Endothelial cell of umbilical vein (primary cell): ENCODE data around the gene DLGAP1. TPM values are rescaled to one million over a fixed set of nuclear protein-coding genes. Genes with fewer than 3 reads are reported as not detected.

Experiments used
- BruUV-seq: library from RNA; stranded (reverse); fragments of 400-500 nt; replicated peaks from 2 replicates; lab custom pipeline; 2021; lab: Mats Ljungman, UMichigan
- CTCF ChIA-PET: fragments of 300-600, 350-600 bp; sonication (Branson Sonifier 250); formaldehyde crosslinking; loops from one replicate; lab custom pipeline; 2021; ENCODE audit warnings: antibody characterized with exemption, inconsistent platforms; lab: Charles Lee
- POLR2A ChIA-PET: fragments of 300-600, 350-600 bp; sonication (Branson Sonifier 250); formaldehyde crosslinking; loops from one replicate; lab custom pipeline; 2021; ENCODE audit warnings: antibody characterized with exemption, inconsistent platforms; lab: Charles Lee
- DNase-seq: peaks from one replicate; pipeline ENCODE4 v3.0.0-alpha.2; 2011; ENCODE audit warnings: low read depth, low spot score
- FAIRE-seq: peaks from 2 replicates; lab custom pipeline; 2011; peaks lifted over from hg19 to GRCh38; lab: Jason Lieb, UNC
- H2AFZ ChIP-seq: 2 replicates; pipeline ENCODE4 v1.6.0; 2012; ENCODE audit warnings: low read depth, low read length, control low read depth, inconsistent platforms
- H3K27ac ChIP-seq: 2 replicates; pipeline ENCODE4 v1.5.1; 2011; ENCODE audit warnings: low read depth, mild to moderate bottlenecking, control low read depth, low read length, moderate library complexity; ENCODE audit not compliant: insufficient read depth
- H3K27me3 ChIP-seq, 2 experiments: 2 replicates each; pipeline versions ENCODE4 v1.6.0 to v1.6.1; 2011; ENCODE audit warnings: low read length in 2 of 2, mixed read lengths in 1 of 2; ENCODE audit not compliant: control insufficient read depth in 2 of 2, insufficient read depth in 2 of 2
- H3K36me3 ChIP-seq, 2 experiments: 2 replicates in 1 of 2; 3 replicates in 1 of 2; pipeline ENCODE4 v1.5.1; 2011; ENCODE audit warnings: low read length in 2 of 2, mild to moderate bottlenecking in 1 of 2, moderate library complexity in 1 of 2; ENCODE audit not compliant: control insufficient read depth in 2 of 2, insufficient read depth in 2 of 2; ENCODE audit errors: extremely low read depth in 1 of 2
- H3K4me1 ChIP-seq: 3 replicates; pipeline ENCODE4 v1.5.1; 2011; ENCODE audit warnings: mild to moderate bottlenecking, low read length; ENCODE audit not compliant: control insufficient read depth, insufficient read depth; ENCODE audit errors: extremely low read depth
- H3K4me2 ChIP-seq: 2 replicates; pipeline ENCODE4 v1.6.1; 2011; ENCODE audit warnings: low read length, control low read depth, mixed read lengths; ENCODE audit not compliant: insufficient read depth
- H3K4me3 ChIP-seq, 3 experiments: fragments of 200-600 bp in 1 of 3; sonication (generic), shearing (Covaris generic) in 1 of 3; replicated peaks in 1 of 3; 2 replicates each; pipeline ENCODE4 v1.5.1; 2011 to 2016; ENCODE audit warnings: control low read depth in 3 of 3, low read length in 3 of 3, mild to moderate bottlenecking in 2 of 3, inconsistent platforms in 1 of 3, low read depth in 1 of 3, moderate library complexity in 1 of 3; ENCODE audit not compliant: insufficient read depth in 1 of 3
- H3K79me2 ChIP-seq: 2 replicates; pipeline ENCODE4 v1.6.0; 2012; ENCODE audit warnings: low read length, inconsistent platforms; ENCODE audit not compliant: control insufficient read depth, insufficient read depth
- H3K9ac ChIP-seq: replicated peaks from 2 replicates; pipeline ENCODE3; 2011; ENCODE audit warnings: low read length, control low read depth; ENCODE audit not compliant: insufficient read depth; ENCODE audit errors: extremely low read depth
- H3K9me1 ChIP-seq: replicated peaks from 3 replicates; pipeline ENCODE4 v1.6.0; 2011; ENCODE audit warnings: mild to moderate bottlenecking, low read length; ENCODE audit not compliant: control insufficient read depth, insufficient read depth; ENCODE audit errors: extremely low read depth
- H3K9me3 ChIP-seq: replicated peaks from 2 replicates; pipeline ENCODE4 v1.5.1; 2012; ENCODE audit warnings: low read length, inconsistent platforms; ENCODE audit not compliant: control insufficient read depth, insufficient read depth
- H4K20me1 ChIP-seq: replicated peaks from 2 replicates; pipeline ENCODE3; 2011; ENCODE audit warnings: mild to moderate bottlenecking, low read length; ENCODE audit not compliant: control insufficient read depth, insufficient read depth; ENCODE audit errors: extremely low read depth
- CTCF ChIP-seq, 2 donors: IDR thresholded peaks; 1 replicate in 1 of 2; 2 replicates in 1 of 2; pipeline ENCODE4 v1.5.1; 2011; ENCODE audit warnings: low read length in 2 of 2, mild to moderate bottlenecking in 2 of 2, moderate library complexity in 2 of 2, control low read depth in 1 of 2, inconsistent platforms in 1 of 2, low read depth in 1 of 2; ENCODE audit not compliant: insufficient read depth in 1 of 2; ENCODE audit errors: extremely low read depth in 1 of 2
- EZH2 ChIP-seq: IDR thresholded peaks from 2 replicates; pipeline ENCODE4 v1.6.1; 2012; ENCODE audit warnings: borderline replicate concordance, low read depth, mild to moderate bottlenecking, moderate library complexity, low read length, inconsistent platforms; ENCODE audit not compliant: severe bottlenecking
- FOS ChIP-seq: IDR thresholded peaks from 2 replicates; pipeline ENCODE4 v1.6.1; 2011; ENCODE audit warnings: mild to moderate bottlenecking, low read length, moderate library complexity, borderline replicate concordance; ENCODE audit not compliant: insufficient read depth
- GATA2 ChIP-seq: IDR thresholded peaks from 2 replicates; pipeline ENCODE4 v1.7.0; 2011; ENCODE audit warnings: low read depth, mild to moderate bottlenecking, moderate library complexity, mixed read lengths, low read length; ENCODE audit not compliant: insufficient read length, insufficient read depth
- JUN ChIP-seq: IDR thresholded peaks from 2 replicates; pipeline ENCODE4 v1.6.1; 2011; ENCODE audit warnings: borderline replicate concordance, low read depth; ENCODE audit not compliant: insufficient read length, insufficient read depth
- MYC ChIP-seq: IDR thresholded peaks from one replicate; pipeline ENCODE4 v1.6.1; 2011; ENCODE audit warnings: mild to moderate bottlenecking, low read depth, low read length
- POLR2A ChIP-seq: IDR thresholded peaks from 2 replicates; pipeline ENCODE4 v1.6.1; 2012; ENCODE audit warnings: low read depth, mild to moderate bottlenecking, control low read depth, low read length
- POLR2AphosphoS5 ChIP-seq: IDR thresholded peaks from 2 replicates; pipeline ENCODE4 v1.6.1; 2012; ENCODE audit warnings: low read depth, mild to moderate bottlenecking, control low read depth, low read length, moderate library complexity; ENCODE audit not compliant: insufficient read depth
- dilution Hi-C: fragments of 300-500 bp; cut with MboI; formaldehyde crosslinking; loops from one replicate; pipeline ENCODE4 v1.15.0; 2019; ENCODE audit warnings: low sequenced_read_pairs; ENCODE audit not compliant: extremely low pct_ligation_motif_present
- intact Hi-C: fragments of 100-400 bp; cut with micrococcal nuclease; formaldehyde crosslinking; loops from one replicate; pipeline ENCODE4 v1.10.0; 2022
- polyA plus RNA-seq, 4 experiments: library from polyadenylated mRNA; depleted of rRNA in 3 of 4; stranded (reverse) in 3 of 4; unstranded in 1 of 4; fragments of >200 nt; gene quantifications; 2 replicates each; pipeline versions ENCODE4 v1.2.1 to v1.2.3, GENCODE V29; 2011 to 2012; ENCODE audit warnings: missing spikeins in 1 of 4
- total RNA-seq: library from RNA; stranded (reverse); gene quantifications from 2 replicates; pipeline ENCODE4 v1.2.3, GENCODE V29; 2021
- TF ChIP-seq, protein P1 (sequence below): IDR thresholded peaks from 2 replicates; pipeline ENCODE4 v1.6.1; 2011; ENCODE audit not compliant: insufficient read depth, insufficient read length

DLGAP1 gene
- total and polyA plus RNA-seq, 2 donors (not counting 3 experiments of a cell fraction or from before 2014, with no cell fraction given): 0.04 TPM; not detected in 1

DNA sequence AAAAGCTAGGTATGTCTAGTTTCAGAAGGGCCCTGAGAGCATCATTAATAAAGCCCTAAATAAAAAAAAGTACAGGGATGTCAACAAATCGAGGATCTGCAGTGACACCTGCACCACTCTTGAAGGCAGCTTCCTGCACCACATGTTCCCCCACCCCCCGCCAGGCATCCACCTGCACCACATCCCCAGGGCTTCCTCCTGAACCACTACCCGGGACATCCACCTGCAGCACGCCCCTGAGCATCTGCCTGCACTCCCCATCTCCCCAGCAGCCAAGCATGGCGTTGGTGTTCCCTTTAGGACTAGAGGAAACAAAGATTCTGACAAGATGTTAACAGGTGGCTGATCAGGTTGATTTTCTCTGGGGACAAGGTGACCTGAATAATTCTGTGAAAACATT is 55.2 kb downstream of the DLGAP1 start:
- DNase-seq (no peak), FAIRE-seq (no peak)
- POLR2A ChIA-PET: no interaction called here
- H3K9me1 ChIP-seq: no peaks in the 10 kb centered on the region
- H3K4me3 ChIP-seq: no peak overlapping the region
- no peaks in the 10 kb centered on the region for H3K9me3 ChIP-seq
- TF ChIP-seq CTCF (IDR thresholded peaks at IDR 0.05; ENCODE audit: extremely low read depth in 1 of 2, insufficient read depth in 1 of 2, low read depth in 1 of 2, low read length in 2 of 2) (no peak), FOS (no peak), JUN (no peak), EZH2 (no peak), POLR2AphosphoS5 (no peak), MYC (no peak), POLR2A (no peak), GATA2 (no peak)
- TF ChIP-seq, protein P1, sequence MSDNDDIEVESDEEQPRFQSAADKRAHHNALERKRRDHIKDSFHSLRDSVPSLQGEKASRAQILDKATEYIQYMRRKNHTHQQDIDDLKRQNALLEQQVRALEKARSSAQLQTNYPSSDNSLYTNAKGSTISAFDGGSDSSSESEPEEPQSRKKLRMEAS: no peak
- CTCF ChIA-PET: no interaction called here
- H3K9ac ChIP-seq: no peak overlapping the region
- no peak overlapping the region for H3K27ac ChIP-seq
- no peaks in the 10 kb centered on the region for H4K20me1 ChIP-seq
- dilution Hi-C loops (no loop called here), intact Hi-C loops (no loop called here)
- no peaks in the 10 kb centered on the region for H3K27me3 ChIP-seq
- H3K79me2 ChIP-seq: no peaks in the 10 kb centered on the region
- BruUV-seq: no TSS peak
- H2AFZ ChIP-seq: no peak overlapping the region
- no peak overlapping the region for H3K4me2 ChIP-seq
- H3K4me1 ChIP-seq: no peaks in the 10 kb centered on the region
- H3K36me3 ChIP-seq: no peaks in the 10 kb centered on the region
